H4 (cell line): ENCODE results near the gene TET3. TPM values are rescaled to one million over a fixed set of nuclear protein-coding genes. Genes with fewer than 3 reads are reported as not detected.

Source experiments
- DNase-seq: peaks from one replicate; pipeline ENCODE4 v3.0.0-alpha.2; 2015; ENCODE audit warnings: low spot score
- total RNA-seq: library from RNA; depleted of rRNA; stranded (reverse); fragments of >200 nt; shearing (Covaris generic); gene quantifications from 2 replicates; pipeline ENCODE4 v1.2.3, GENCODE V29; 2014; rRNA removed

Gene TET3
- total RNA-seq, 1 experiment from 2014 or later, result 4.9 TPM

GRCh38 chr2:74031221-74031620 lies 46.5 kb downstream of the TET3 start:
- no peak for DNase-seq

GRCh38 chr2:74031959-74032287 lies 47.2 kb downstream of the TET3 start:
- DNase-seq, result no peak

DNA sequence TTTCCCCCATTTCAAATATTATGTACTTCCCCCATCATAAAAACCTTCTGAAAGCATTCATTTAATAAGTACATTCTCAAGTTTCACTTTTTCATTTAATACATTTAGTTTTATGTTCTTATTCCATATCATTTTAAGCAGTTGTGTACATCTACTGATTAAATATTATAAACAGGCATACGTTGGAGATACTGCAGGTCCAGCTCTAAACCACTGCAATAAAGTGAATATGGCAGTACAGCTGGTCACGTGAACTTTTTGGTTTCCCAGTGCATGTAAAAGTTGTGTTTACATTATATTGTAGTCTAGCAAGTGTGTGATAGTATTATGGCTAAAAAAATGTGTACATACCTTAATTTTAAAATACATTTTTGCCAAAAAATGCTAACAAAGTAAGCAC lies 48.7 kb downstream of the TET3 start:
- DNase-seq, result no peak

Other genes with a start within 250 kb of the TET3 start
- gene TPRKB, start 247.6 kb upstream of the TET3 start, total RNA-seq, result 124 and 136 TPM in 2 replicates
- gene DUSP11, start 204.8 kb upstream of the TET3 start, total RNA-seq, result 36.8 and 37.5 TPM in 2 replicates
- 0.31 and 0.45 TPM in 2 replicates for gene C2orf78, start 200.7 kb upstream of the TET3 start, total RNA-seq
- gene STAMBP, start 155.9 kb upstream of the TET3 start, total RNA-seq, result 63.7 and 64.8 TPM in 2 replicates
- not detected in 2 replicates for gene ACTG2, start 91.9 kb upstream of the TET3 start, total RNA-seq
- gene DGUOK, start 58.0 kb upstream of the TET3 start, total RNA-seq, result 110 and 150 TPM in 2 replicates
- gene BOLA3, start 163.0 kb downstream of the TET3 start, total RNA-seq, result 144 and 202 TPM in 2 replicates
- 147 and 150 TPM in 2 replicates for gene MOB1A, start 194.0 kb downstream of the TET3 start, total RNA-seq
- 257 and 261 TPM in 2 replicates for gene MTHFD2, start 213.7 kb downstream of the TET3 start, total RNA-seq